Liver (tissue), 9 donors: ENCODE measurements around the gene LENEP. TPM values are rescaled to one million over a fixed set of nuclear protein-coding genes. Genes with fewer than 3 reads are reported as not detected.

Source experiments
- DNase-seq: peaks from one replicate; pipeline ENCODE4 v3.0.0-alpha.2; 2017; ENCODE audit warnings: low spot score
- H3K27ac ChIP-seq, 2 donors: one replicate each; pipeline ENCODE4 v1.7.0; 2013; ENCODE audit warnings: inconsistent platforms in 2 of 2, low read length in 2 of 2, control low read depth in 1 of 2, low read depth in 1 of 2, mild to moderate bottlenecking in 1 of 2
- H3K27me3 ChIP-seq, 4 donors: one replicate each; pipeline versions ENCODE4 v1.6.1 to v1.7.0; 2013; ENCODE audit warnings: low read length in 3 of 4, inconsistent platforms in 1 of 4, mild to moderate bottlenecking in 1 of 4, moderate library complexity in 1 of 4; ENCODE audit not compliant: control insufficient read depth in 4 of 4, insufficient read depth in 4 of 4
- H3K36me3 ChIP-seq, 4 donors: one replicate each; pipeline versions ENCODE4 v1.6.1 to v1.7.0; 2013; ENCODE audit warnings: low read length in 3 of 4, mild to moderate bottlenecking in 3 of 4, low read depth in 1 of 4, moderate library complexity in 1 of 4; ENCODE audit not compliant: control insufficient read depth in 4 of 4, insufficient read depth in 3 of 4
- H3K4me1 ChIP-seq, 4 donors: one replicate each; pipeline versions ENCODE4 v1.6.1 to v1.7.0; 2013; ENCODE audit warnings: low read length in 3 of 4, mild to moderate bottlenecking in 3 of 4, moderate library complexity in 1 of 4; ENCODE audit not compliant: control insufficient read depth in 4 of 4, insufficient read depth in 4 of 4
- H3K4me3 ChIP-seq, 3 donors: one replicate each; pipeline versions ENCODE4 v1.6.1 to v1.7.0; 2013; ENCODE audit warnings: low read length in 3 of 3, control low read depth in 1 of 3, low read depth in 1 of 3, mild to moderate bottlenecking in 1 of 3
- H3K9ac ChIP-seq, 2 donors: one replicate each; pipeline ENCODE4 v1.7.0; 2013; ENCODE audit warnings: low read length in 2 of 2, mild to moderate bottlenecking in 2 of 2, moderate library complexity in 2 of 2, control low read depth in 1 of 2, low read depth in 1 of 2
- H3K9me3 ChIP-seq, 4 donors: one replicate each; pipeline versions ENCODE4 v1.6.1 to v1.7.0; 2013; ENCODE audit warnings: low read length in 3 of 4; ENCODE audit not compliant: control insufficient read depth in 4 of 4
- EGR1 ChIP-seq, 2 donors: IDR thresholded peaks; 2 replicates each; pipeline ENCODE4 v1.6.1; 2016 to 2018; ENCODE audit warnings: antibody characterized with exemption in 2 of 2, low read depth in 2 of 2
- FOXA1 ChIP-seq: IDR thresholded peaks from 2 replicates; pipeline ENCODE4 v1.6.1; 2016; ENCODE audit warnings: antibody characterized with exemption
- FOXA2 ChIP-seq: IDR thresholded peaks from 2 replicates; pipeline ENCODE4 v1.6.1; 2016; ENCODE audit warnings: antibody characterized with exemption
- GABPA ChIP-seq, 2 donors: IDR thresholded peaks in 1 of 2; conservative IDR thresholded peaks in 1 of 2; 2 replicates each; pipeline ENCODE4 v1.6.1; 2016; ENCODE audit warnings: antibody characterized with exemption in 2 of 2, mild to moderate bottlenecking in 1 of 2, moderate library complexity in 1 of 2
- HNF4A ChIP-seq, 2 donors: conservative IDR thresholded peaks; 2 replicates each; pipeline ENCODE4 v1.6.1; 2016; ENCODE audit warnings: antibody characterized with exemption in 2 of 2, mild to moderate bottlenecking in 2 of 2
- HNF4G ChIP-seq: IDR thresholded peaks from 2 replicates; pipeline ENCODE4 v1.6.1; 2016; ENCODE audit warnings: antibody characterized with exemption
- JUND ChIP-seq, 2 donors: IDR thresholded peaks; 2 replicates each; pipeline ENCODE4 v1.6.1; 2016; ENCODE audit warnings: antibody characterized with exemption in 2 of 2
- MAX ChIP-seq: IDR thresholded peaks from 2 replicates; pipeline ENCODE4 v1.6.1; 2016; ENCODE audit warnings: antibody characterized with exemption
- RAD21 ChIP-seq, 2 donors: IDR thresholded peaks; 2 replicates each; pipeline ENCODE4 v1.6.1; 2016; ENCODE audit warnings: antibody characterized with exemption in 2 of 2, mild to moderate bottlenecking in 2 of 2
- RXRA ChIP-seq, 2 donors: IDR thresholded peaks; 2 replicates each; pipeline ENCODE4 v1.6.1; 2017 to 2018; ENCODE audit warnings: antibody characterized with exemption in 2 of 2, mild to moderate bottlenecking in 1 of 2
- SP1 ChIP-seq: IDR thresholded peaks from 2 replicates; pipeline ENCODE4 v1.6.1; 2018; ENCODE audit warnings: antibody characterized with exemption, mild to moderate bottlenecking
- TAF1 ChIP-seq: conservative IDR thresholded peaks from 2 replicates; pipeline ENCODE4 v1.6.1; 2016; ENCODE audit warnings: antibody characterized with exemption, mild to moderate bottlenecking
- YY1 ChIP-seq: IDR thresholded peaks from 2 replicates; pipeline ENCODE4 v1.6.1; 2016; ENCODE audit warnings: antibody characterized with exemption, mild to moderate bottlenecking
- WGBS: extraction: QIAGEN DNeasy Blood & Tissue Kit; methylation state at CpG from one replicate; pipeline ENCODE4 v1.1.7; 2013; 5-methylcytosine and 5-hydroxymethylcytosine counted together
- polyA plus RNA-seq, 2 donors: library from polyadenylated mRNA; stranded (reverse) in 1 of 2; unstranded in 1 of 2; fragments of 200-250 nt in 1 of 2; fragments of >200 nt in 1 of 2; fragmentation: Nextera tagmentation in 1 of 2; extraction: Ambion mirVana in 1 of 2; gene quantifications; one replicate each; pipeline versions ENCODE4 v1.2.1 to v1.2.3, GENCODE V29; 2013 to 2015
- total RNA-seq, 2 donors: library from RNA; depleted of rRNA; stranded (reverse); fragments of >200 nt; gene quantifications; one replicate each; pipeline ENCODE4 v1.2.3, GENCODE V29; 2014
- TF ChIP-seq, protein P1 (sequence below): IDR thresholded peaks from 2 replicates; pipeline ENCODE4 v1.6.1; 2016; ENCODE audit warnings: antibody characterized with exemption
- TF ChIP-seq, protein P2 (sequence below): IDR thresholded peaks from 2 replicates; pipeline ENCODE4 v1.6.1; 2016; ENCODE audit warnings: antibody characterized with exemption
- TF ChIP-seq, protein P3 (sequence below): fragments of 150-350 bp; IDR thresholded peaks from 2 replicates; pipeline ENCODE4 v1.5.1; 2017; ENCODE audit warnings: improper control_type of control experiment, low read depth, low read length; ENCODE audit not compliant: missing input control
- TF ChIP-seq, protein P4 (sequence below): IDR thresholded peaks from 2 replicates; pipeline ENCODE4 v1.6.1; 2016; ENCODE audit warnings: antibody characterized with exemption, mild to moderate bottlenecking
- donor health status: healthy.
- donor health status: healthy.
- donor health status: healthy.
- donor health status: healthy.
- donor health status: healthy.

LENEP gene
- total and polyA plus RNA-seq, 4 donors: 0.42 TPM; not detected in 3

DNA sequence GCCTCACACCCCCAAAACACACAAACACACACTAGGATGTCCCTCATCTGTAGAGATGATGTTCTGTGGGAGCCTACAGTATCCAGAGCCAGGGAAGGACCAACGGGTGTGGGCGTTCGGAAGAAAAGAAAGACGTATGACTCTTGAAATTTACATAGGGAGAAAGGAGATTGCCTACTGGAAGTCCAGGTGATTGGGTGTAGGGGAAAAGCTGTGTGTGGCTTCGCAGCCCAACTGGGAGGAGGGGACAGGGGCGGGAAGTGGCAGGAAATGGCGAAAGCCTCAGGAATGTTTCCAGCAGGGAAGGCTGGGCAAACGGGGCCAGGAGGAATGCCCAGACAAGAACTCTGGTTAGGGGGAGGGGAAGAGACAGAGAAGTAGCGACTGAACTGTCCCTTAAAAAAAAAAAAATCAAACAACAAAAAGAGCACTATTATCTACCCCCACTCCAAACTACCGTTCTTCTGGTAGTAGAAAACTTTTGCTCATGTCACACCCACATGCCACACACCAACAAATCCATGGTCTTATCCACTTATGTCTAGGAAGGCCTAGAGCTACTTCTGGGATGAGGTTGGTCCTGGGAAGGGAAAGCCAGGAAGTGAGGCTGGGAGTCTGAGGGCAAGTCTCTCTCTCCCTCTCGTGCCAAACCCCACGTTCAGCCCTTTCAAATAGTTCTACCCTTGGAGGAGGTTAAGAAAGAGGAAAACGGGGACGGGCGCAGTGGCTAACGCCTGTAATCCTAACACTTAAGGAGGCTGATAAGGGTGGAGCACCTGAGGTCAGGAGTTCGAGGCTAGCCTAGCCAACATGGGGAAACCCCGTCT, 20.7 kb upstream of the LENEP start:
- DNase-seq: peak; percentile 59
- TF ChIP-seq FOXA1: no peak
- TF ChIP-seq RXRA (IDR thresholded peaks at IDR 0.05): peak; percentile 78 to 82
- peak; percentile 49 to 83 for TF ChIP-seq GABPA (IDR thresholded peaks at IDR 0.05 in 1 of 2, conservative IDR thresholded peaks at IDR 0.05 in 1 of 2)
- peak; percentile 92 for TF ChIP-seq SP1
- peak; percentile 79 for TF ChIP-seq TAF1
- TF ChIP-seq, protein P1, sequence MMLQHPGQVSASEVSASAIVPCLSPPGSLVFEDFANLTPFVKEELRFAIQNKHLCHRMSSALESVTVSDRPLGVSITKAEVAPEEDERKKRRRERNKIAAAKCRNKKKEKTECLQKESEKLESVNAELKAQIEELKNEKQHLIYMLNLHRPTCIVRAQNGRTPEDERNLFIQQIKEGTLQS: no peak
- peak; percentile 79 to 94 for TF ChIP-seq EGR1 (IDR thresholded peaks at IDR 0.05; ENCODE audit: low read depth in 2 of 2)
- TF ChIP-seq, protein P2, sequence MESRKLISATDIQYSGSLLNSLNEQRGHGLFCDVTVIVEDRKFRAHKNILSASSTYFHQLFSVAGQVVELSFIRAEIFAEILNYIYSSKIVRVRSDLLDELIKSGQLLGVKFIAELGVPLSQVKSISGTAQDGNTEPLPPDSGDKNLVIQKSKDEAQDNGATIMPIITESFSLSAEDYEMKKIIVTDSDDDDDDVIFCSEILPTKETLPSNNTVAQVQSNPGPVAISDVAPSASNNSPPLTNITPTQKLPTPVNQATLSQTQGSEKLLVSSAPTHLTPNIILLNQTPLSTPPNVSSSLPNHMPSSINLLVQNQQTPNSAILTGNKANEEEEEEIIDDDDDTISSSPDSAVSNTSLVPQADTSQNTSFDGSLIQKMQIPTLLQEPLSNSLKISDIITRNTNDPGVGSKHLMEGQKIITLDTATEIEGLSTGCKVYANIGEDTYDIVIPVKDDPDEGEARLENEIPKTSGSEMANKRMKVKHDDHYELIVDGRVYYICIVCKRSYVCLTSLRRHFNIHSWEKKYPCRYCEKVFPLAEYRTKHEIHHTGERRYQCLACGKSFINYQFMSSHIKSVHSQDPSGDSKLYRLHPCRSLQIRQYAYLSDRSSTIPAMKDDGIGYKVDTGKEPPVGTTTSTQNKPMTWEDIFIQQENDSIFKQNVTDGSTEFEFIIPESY: peak; percentile 86
- TF ChIP-seq HNF4G: no peak
- peak; percentile 97 for TF ChIP-seq YY1
- TF ChIP-seq MAX: peak; percentile 94
- TF ChIP-seq, protein P3, sequence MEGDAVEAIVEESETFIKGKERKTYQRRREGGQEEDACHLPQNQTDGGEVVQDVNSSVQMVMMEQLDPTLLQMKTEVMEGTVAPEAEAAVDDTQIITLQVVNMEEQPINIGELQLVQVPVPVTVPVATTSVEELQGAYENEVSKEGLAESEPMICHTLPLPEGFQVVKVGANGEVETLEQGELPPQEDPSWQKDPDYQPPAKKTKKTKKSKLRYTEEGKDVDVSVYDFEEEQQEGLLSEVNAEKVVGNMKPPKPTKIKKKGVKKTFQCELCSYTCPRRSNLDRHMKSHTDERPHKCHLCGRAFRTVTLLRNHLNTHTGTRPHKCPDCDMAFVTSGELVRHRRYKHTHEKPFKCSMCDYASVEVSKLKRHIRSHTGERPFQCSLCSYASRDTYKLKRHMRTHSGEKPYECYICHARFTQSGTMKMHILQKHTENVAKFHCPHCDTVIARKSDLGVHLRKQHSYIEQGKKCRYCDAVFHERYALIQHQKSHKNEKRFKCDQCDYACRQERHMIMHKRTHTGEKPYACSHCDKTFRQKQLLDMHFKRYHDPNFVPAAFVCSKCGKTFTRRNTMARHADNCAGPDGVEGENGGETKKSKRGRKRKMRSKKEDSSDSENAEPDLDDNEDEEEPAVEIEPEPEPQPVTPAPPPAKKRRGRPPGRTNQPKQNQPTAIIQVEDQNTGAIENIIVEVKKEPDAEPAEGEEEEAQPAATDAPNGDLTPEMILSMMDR: no peak
- TF ChIP-seq, protein P4, sequence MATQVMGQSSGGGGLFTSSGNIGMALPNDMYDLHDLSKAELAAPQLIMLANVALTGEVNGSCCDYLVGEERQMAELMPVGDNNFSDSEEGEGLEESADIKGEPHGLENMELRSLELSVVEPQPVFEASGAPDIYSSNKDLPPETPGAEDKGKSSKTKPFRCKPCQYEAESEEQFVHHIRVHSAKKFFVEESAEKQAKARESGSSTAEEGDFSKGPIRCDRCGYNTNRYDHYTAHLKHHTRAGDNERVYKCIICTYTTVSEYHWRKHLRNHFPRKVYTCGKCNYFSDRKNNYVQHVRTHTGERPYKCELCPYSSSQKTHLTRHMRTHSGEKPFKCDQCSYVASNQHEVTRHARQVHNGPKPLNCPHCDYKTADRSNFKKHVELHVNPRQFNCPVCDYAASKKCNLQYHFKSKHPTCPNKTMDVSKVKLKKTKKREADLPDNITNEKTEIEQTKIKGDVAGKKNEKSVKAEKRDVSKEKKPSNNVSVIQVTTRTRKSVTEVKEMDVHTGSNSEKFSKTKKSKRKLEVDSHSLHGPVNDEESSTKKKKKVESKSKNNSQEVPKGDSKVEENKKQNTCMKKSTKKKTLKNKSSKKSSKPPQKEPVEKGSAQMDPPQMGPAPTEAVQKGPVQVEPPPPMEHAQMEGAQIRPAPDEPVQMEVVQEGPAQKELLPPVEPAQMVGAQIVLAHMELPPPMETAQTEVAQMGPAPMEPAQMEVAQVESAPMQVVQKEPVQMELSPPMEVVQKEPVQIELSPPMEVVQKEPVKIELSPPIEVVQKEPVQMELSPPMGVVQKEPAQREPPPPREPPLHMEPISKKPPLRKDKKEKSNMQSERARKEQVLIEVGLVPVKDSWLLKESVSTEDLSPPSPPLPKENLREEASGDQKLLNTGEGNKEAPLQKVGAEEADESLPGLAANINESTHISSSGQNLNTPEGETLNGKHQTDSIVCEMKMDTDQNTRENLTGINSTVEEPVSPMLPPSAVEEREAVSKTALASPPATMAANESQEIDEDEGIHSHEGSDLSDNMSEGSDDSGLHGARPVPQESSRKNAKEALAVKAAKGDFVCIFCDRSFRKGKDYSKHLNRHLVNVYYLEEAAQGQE: peak; percentile 92
- peak in 1 of 2 donors; percentile 66 for TF ChIP-seq JUND (IDR thresholded peaks at IDR 0.05)
- no peak for TF ChIP-seq FOXA2
- TF ChIP-seq HNF4A (conservative IDR thresholded peaks at IDR 0.05): peak; percentile 65 to 70
- TF ChIP-seq RAD21 (IDR thresholded peaks at IDR 0.05): peak; percentile 21 to 43
- H3K9me3 ChIP-seq: no peaks in the 10 kb centered on the region
- H3K27ac ChIP-seq: peak overlapping the region; percentile 89 to 99
- WGBS: 10% methylated on average over 18 of the region's 18 CpGs
- peaks cover 13 to 44% (median 31%) of the 10 kb centered on the region in 4 donors for H3K4me1 ChIP-seq
- no peaks in the 10 kb centered on the region for H3K27me3 ChIP-seq
- H3K4me3 ChIP-seq: peak overlapping the region; percentile 69 to 87 (median 71)
- peak overlapping the region; percentile 92 for H3K9ac ChIP-seq
- H3K36me3 ChIP-seq: peaks cover 0 to 7% (median 6%) of the 10 kb centered on the region in 4 donors
